Lung (tissue), 12 donors: ENCODE results near the gene PCDH9. TPM values are rescaled to one million over a fixed set of nuclear protein-coding genes. Genes with fewer than 3 reads are reported as not detected.

Experiments
- ATAC-seq: fragments of 200-7000 bp; cut with Tn5 transposase; one replicate; pipeline ENCODE4 v1.9.1; 2020; ENCODE audit warnings: moderate number of reproducible peaks; ENCODE audit not compliant: insufficient read depth, low FRiP score
- DNase-seq, 3 donors: peaks; one replicate each; pipeline ENCODE4 v3.0.0-alpha.2; 2013 to 2017
- H3K27ac ChIP-seq, 2 donors: one replicate each; pipeline ENCODE4 v1.5.1; 2013; ENCODE audit warnings: mild to moderate bottlenecking in 2 of 2, moderate library complexity in 2 of 2, control low read depth in 1 of 2, inconsistent platforms in 1 of 2, low read depth in 1 of 2, low read length in 1 of 2
- H3K27me3 ChIP-seq, 3 donors: one replicate each; pipeline ENCODE4 v1.5.1; 2013; ENCODE audit warnings: low read length in 2 of 3; ENCODE audit not compliant: control insufficient read depth in 3 of 3, insufficient read depth in 3 of 3
- H3K36me3 ChIP-seq, 4 donors: one replicate each; pipeline ENCODE4 v1.5.1; 2013; ENCODE audit warnings: low read length in 4 of 4, mild to moderate bottlenecking in 1 of 4, moderate library complexity in 1 of 4; ENCODE audit not compliant: control insufficient read depth in 4 of 4, insufficient read depth in 4 of 4
- H3K4me1 ChIP-seq, 5 donors: one replicate each; pipeline ENCODE4 v1.5.1; 2013; ENCODE audit warnings: low read length in 5 of 5, mild to moderate bottlenecking in 2 of 5, moderate library complexity in 1 of 5; ENCODE audit not compliant: control insufficient read depth in 5 of 5, insufficient read depth in 5 of 5
- H3K4me3 ChIP-seq: one replicate; pipeline ENCODE4 v1.5.1; 2013; ENCODE audit warnings: mild to moderate bottlenecking, control low read depth, moderate library complexity
- H3K9ac ChIP-seq, 2 donors: one replicate each; pipeline ENCODE4 v1.5.1; 2013; ENCODE audit warnings: low read length in 2 of 2, control low read depth in 1 of 2; ENCODE audit not compliant: insufficient read depth in 1 of 2
- H3K9me3 ChIP-seq, 4 donors: one replicate each; pipeline ENCODE4 v1.5.1; 2013; ENCODE audit warnings: low read length in 3 of 4, mild to moderate bottlenecking in 1 of 4, moderate library complexity in 1 of 4; ENCODE audit not compliant: control insufficient read depth in 4 of 4, insufficient read depth in 3 of 4
- WGBS, 2 donors: extraction: QIAGEN DNeasy Blood & Tissue Kit; methylation state at CpG; one replicate each; pipeline ENCODE4 v1.1.7; 2013; 5-methylcytosine and 5-hydroxymethylcytosine counted together
- polyA plus RNA-seq, 2 donors: library from polyadenylated mRNA; stranded (reverse); fragments of 200-250 nt; gene quantifications; one replicate each; pipeline ENCODE4 v1.2.1, GENCODE V29; 2013
- total RNA-seq, 2 donors: library from RNA; depleted of rRNA in 1 of 2; stranded (reverse); fragments of >200 nt in 1 of 2; gene quantifications; one replicate each; pipeline ENCODE4 v1.2.1, GENCODE V29; 2014 to 2021
- TF ChIP-seq, protein P1 (sequence below): IDR thresholded peaks from 2 replicates; pipeline ENCODE4 v1.5.1; 2012; ENCODE audit warnings: mild to moderate bottlenecking; ENCODE audit errors: control extremely low read depth, extremely low read depth
- donor health status: control.
- donor health status: control.
- donor health status: Bipolar disorder and iron deficiency.
- donor health status: healthy.
- donor health status: DM: yes; HTN: yes; CAD: no.

The PCDH9 gene
- total and polyA plus RNA-seq, 4 donors, result 0.68 to 22.2 (median 4.1) TPM

DNA sequence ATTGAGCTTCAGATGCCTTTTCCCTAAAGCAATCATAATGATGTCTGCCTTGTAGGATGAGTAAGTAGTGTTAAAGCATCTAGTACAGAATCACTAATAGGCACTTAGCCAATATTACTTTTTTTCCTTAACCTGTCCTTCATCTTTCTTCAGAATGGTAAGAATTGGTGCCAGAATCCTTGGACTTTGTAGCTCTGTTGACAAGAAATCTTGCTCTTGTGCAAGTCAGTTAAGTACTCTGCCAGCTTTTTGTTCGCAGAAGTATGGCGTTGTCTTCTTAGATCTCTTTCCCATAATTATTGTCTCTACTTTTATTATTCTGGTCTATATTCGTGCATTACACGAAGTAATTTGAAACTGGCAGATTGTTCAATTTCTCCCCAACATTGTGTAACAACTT lies 554.5 kb downstream of the PCDH9 start:
- Histone ChIP-seq H3K9me3 (peaks cover 0 to 4% (median 0%) of the 10 kb centered on the region in 4 donors), H3K4me1 (no peaks in the 10 kb centered on the region), H3K27ac (no peak overlapping the region), H3K36me3 (no peaks in the 10 kb centered on the region), H3K9ac (no peak overlapping the region), H3K4me3 (no peak overlapping the region), H3K27me3 (no peaks in the 10 kb centered on the region)
- 78 to 85% methylated on average over 4 of the region's 4 CpGs for WGBS, 2 donors
- TF ChIP-seq, protein P1, sequence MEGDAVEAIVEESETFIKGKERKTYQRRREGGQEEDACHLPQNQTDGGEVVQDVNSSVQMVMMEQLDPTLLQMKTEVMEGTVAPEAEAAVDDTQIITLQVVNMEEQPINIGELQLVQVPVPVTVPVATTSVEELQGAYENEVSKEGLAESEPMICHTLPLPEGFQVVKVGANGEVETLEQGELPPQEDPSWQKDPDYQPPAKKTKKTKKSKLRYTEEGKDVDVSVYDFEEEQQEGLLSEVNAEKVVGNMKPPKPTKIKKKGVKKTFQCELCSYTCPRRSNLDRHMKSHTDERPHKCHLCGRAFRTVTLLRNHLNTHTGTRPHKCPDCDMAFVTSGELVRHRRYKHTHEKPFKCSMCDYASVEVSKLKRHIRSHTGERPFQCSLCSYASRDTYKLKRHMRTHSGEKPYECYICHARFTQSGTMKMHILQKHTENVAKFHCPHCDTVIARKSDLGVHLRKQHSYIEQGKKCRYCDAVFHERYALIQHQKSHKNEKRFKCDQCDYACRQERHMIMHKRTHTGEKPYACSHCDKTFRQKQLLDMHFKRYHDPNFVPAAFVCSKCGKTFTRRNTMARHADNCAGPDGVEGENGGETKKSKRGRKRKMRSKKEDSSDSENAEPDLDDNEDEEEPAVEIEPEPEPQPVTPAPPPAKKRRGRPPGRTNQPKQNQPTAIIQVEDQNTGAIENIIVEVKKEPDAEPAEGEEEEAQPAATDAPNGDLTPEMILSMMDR, result no peak
- ATAC-seq (no peak), DNase-seq (peak in 1 of 3 donors; percentile 18)

- Histone ChIP-seq H3K9ac (no peak overlapping the region), H3K27me3 (no peaks in the 10 kb centered on the region), H3K27ac (no peak overlapping the region), H3K36me3 (no peaks in the 10 kb centered on the region), H3K4me1 (no peaks in the 10 kb centered on the region), H3K4me3 (no peak overlapping the region), H3K9me3 (peaks cover 0 to 4% (median 0%) of the 10 kb centered on the region in 4 donors)
- TF ChIP-seq, protein P1, result no peak
- DNase-seq (no peak), ATAC-seq (no peak)
- WGBS, 2 donors, result 76 to 91% methylated on average over 1 of the region's 1 CpG
These were observed 556.7 kb downstream of the PCDH9 start for GRCh38 chr13:66673401-66673800.

DNA sequence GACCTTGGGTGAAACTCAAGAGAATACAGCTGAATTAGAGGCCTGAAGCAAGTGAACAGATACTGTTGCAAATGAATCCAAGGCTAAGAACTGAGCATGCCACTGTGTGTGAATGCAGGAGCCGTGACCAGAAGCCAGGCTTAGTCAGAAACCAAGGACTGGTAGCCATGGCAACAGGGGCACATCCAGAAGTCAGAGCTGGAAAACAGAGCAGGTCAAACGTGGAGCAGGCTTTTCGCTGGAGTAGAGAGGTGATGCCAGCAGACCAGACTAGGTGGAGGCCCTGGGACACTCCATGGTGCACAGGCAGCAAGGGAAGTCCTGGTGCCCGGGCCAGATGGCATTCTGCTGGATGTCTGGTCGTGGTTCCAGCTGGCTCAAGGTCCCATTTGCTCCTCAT lies 564.1 kb downstream of the PCDH9 start:
- ATAC-seq, result no peak

More for the DNA sequence above, 564.1 kb downstream of the PCDH9 start:
- TF ChIP-seq, protein P1, result no peak
- Histone ChIP-seq H3K9ac (no peak overlapping the region), H3K4me1 (no peaks in the 10 kb centered on the region), H3K4me3 (no peak overlapping the region), H3K9me3 (no peaks in the 10 kb centered on the region), H3K36me3 (no peaks in the 10 kb centered on the region), H3K27ac (no peak overlapping the region), H3K27me3 (no peaks in the 10 kb centered on the region)
- 68 to 87% methylated on average over 5 of the region's 5 CpGs for WGBS, 2 donors
- DNase-seq, result no peak
